Stimulated activated effector memory CD8-positive, alpha-beta T cell treated with anti-CD3 and anti-CD28 coated beads, Interleukin-12 subunit alpha, Interleukin-12 subunit beta, amount 100 ng/mL, for 72 hours (primary cell): ENCODE measurements around the gene MAPK1.
A peak's percentile ranks its signal among the peaks of the same experiment; 100 is the strongest.
"Not testable (repeated sequence)": the region's sequence is repeated elsewhere in the genome, so short reads cannot be mapped to it uniquely, and the experiment has no call there.

ENCODE experiments used
- ATAC-seq: fragments of 150-1000 bp; cut with Tn5 transposase; 2 replicates; pipeline ENCODE4 v1.10.0; 2021
- DNase-seq, 2 donors: peaks; one replicate each; pipeline ENCODE4 v3.0.0; 2021 to 2022; ENCODE audit warnings: low spot score in 2 of 2
- H3K27ac Mint-ChIP-seq: one replicate; pipeline ENCODE4 v1.8.0; 2022; ENCODE audit warnings: mild to moderate bottlenecking, mixed read lengths
- H3K36me3 Mint-ChIP-seq: one replicate; pipeline ENCODE4 v1.8.0; 2022; ENCODE audit warnings: mild to moderate bottlenecking, mixed read lengths
- H3K4me1 Mint-ChIP-seq: one replicate; pipeline ENCODE4 v1.8.0; 2022; ENCODE audit warnings: mixed read lengths
- H3K4me3 Mint-ChIP-seq: one replicate; pipeline ENCODE4 v1.8.0; 2022; ENCODE audit warnings: mild to moderate bottlenecking, mixed read lengths
- H3K9me3 Mint-ChIP-seq: one replicate; pipeline ENCODE4 v1.8.0; 2022; ENCODE audit warnings: mixed read lengths

Gene MAPK1

GRCh38 chr22:21754523-21754922, 112.9 kb downstream of the MAPK1 start:
- H3K4me1 Mint-ChIP-seq = peaks cover 42% of the 10 kb centered on the region
- ATAC-seq (no peak), DNase-seq (no peak)
- peaks cover 26% of the 10 kb centered on the region for H3K36me3 Mint-ChIP-seq
- no peak overlapping the region for H3K27ac Mint-ChIP-seq
- no peaks in the 10 kb centered on the region for H3K9me3 Mint-ChIP-seq
- no peak overlapping the region for H3K4me3 Mint-ChIP-seq

GRCh38 chr22:21753374-21754111, 113.9 kb downstream of the MAPK1 start:
- no peak overlapping the region for H3K4me3 Mint-ChIP-seq
- peaks cover 32% of the 10 kb centered on the region for H3K4me1 Mint-ChIP-seq
- H3K9me3 Mint-ChIP-seq = no peaks in the 10 kb centered on the region
- H3K27ac Mint-ChIP-seq = no peak overlapping the region
- no peak for DNase-seq
- no peak for ATAC-seq
- peaks cover 21% of the 10 kb centered on the region for H3K36me3 Mint-ChIP-seq

DNA sequence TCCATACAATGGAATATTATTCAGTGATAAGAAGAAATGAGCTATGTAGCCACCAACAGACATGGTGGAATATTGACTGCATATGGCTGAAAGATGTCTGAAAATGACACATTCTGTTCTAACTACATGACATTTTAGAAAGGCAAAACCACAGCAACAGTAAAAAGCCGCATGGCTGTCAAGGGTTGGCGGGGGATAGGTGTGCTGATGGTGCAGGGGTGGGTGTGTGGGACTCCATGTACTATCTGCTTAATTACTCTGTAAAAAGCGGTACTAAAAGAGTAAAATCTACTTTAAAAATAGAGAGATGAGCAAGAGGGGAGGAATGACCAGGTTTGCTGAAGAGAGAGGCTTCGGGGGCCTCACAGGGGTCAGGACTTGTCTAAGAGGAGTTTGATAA, 115.2 kb downstream of the MAPK1 start:
- Mint-ChIP-seq H3K4me1 (peaks cover 26% of the 10 kb centered on the region), H3K36me3 (peaks cover 9% of the 10 kb centered on the region), H3K27ac (no peak overlapping the region), H3K9me3 (no peaks in the 10 kb centered on the region), H3K4me3 (no peak overlapping the region)
- DNase-seq = no peak
- ATAC-seq = no peak

- no peaks in the 10 kb centered on the region for H3K9me3 Mint-ChIP-seq
- H3K36me3 Mint-ChIP-seq = no peaks in the 10 kb centered on the region
- no peak overlapping the region for H3K27ac Mint-ChIP-seq
- no peak overlapping the region for H3K4me3 Mint-ChIP-seq
- ATAC-seq (no peak), DNase-seq (no peak)
- H3K4me1 Mint-ChIP-seq = peaks cover 8% of the 10 kb centered on the region
Observed at GRCh38 chr22:21745948-21746347, 121.5 kb downstream of the MAPK1 start.

- not testable (repeated sequence) for DNase-seq, H3K9me3 Mint-ChIP-seq
Observed at GRCh38 chr22:21744917-21745316, 122.5 kb downstream of the MAPK1 start.

DNA sequence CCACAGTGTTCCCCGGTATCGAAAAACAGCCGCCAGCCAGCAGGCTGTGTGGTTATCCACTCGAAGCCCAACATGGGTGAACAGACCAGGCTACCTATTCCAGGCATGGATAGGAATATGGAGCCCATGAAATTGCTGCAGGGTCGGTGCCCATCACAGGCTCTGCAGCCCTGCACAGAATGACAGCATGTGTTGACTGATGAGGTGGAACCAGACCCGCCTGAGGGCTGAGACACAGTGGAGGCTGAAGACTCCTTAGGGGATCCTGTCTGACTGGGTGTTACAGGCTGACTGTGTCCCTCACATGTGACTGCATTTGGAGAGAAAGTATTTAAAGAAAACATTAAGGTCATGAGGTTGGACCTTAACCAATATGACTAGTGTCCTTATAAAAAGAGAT, 125.7 kb downstream of the MAPK1 start:
- no peak for ATAC-seq
- H3K4me1 Mint-ChIP-seq = peaks cover 29% of the 10 kb centered on the region
- DNase-seq = no peak
- H3K9me3 Mint-ChIP-seq = no peaks in the 10 kb centered on the region
- no peaks in the 10 kb centered on the region for H3K36me3 Mint-ChIP-seq
- no peak overlapping the region for H3K27ac Mint-ChIP-seq
- no peak overlapping the region for H3K4me3 Mint-ChIP-seq

More at GRCh38 chr22:21744917-21745316, 122.5 kb downstream of the MAPK1 start:
- peaks cover 13% of the 10 kb centered on the region for H3K4me1 Mint-ChIP-seq
- not testable (repeated sequence) for H3K36me3 Mint-ChIP-seq, H3K27ac Mint-ChIP-seq, H3K4me3 Mint-ChIP-seq, ATAC-seq

GRCh38 chr22:21741059-21741458, 126.4 kb downstream of the MAPK1 start:
- Mint-ChIP-seq H3K27ac (no peak overlapping the region), H3K36me3 (no peaks in the 10 kb centered on the region), H3K4me3 (no peak overlapping the region), H3K4me1 (peaks cover 29% of the 10 kb centered on the region), H3K9me3 (no peaks in the 10 kb centered on the region)
- DNase-seq = no peak
- no peak for ATAC-seq

DNA sequence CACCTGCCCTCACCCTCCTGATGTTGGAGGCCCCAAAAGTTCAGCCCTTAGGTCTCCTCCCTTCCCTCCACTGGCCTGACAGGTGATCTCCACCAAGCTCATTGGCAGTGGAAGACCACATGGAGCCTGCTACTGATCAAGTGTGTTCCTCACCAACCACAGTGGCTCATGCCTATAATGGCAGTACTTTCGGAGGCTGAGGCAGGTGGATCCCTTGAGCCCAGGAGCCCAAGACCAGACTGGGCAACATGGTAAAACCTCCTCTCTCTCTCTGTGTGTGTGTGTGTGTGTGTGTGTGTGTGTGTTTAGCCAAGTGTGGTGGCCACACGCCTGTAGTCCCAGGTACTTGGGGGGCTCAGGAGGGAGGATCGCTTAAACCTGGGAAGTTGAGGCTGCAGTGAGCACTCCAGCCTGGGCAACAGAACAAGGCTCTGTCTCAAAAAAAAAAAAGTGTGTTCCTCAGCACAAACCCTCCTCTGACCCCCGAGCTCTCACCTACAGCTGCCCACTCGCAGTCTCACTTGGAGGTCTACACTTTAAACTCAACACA, 127.5 kb downstream of the MAPK1 start:
- Mint-ChIP-seq H3K27ac (no peak overlapping the region), H3K36me3 (no peaks in the 10 kb centered on the region), H3K4me3 (no peak overlapping the region), H3K9me3 (no peaks in the 10 kb centered on the region), H3K4me1 (peaks cover 33% of the 10 kb centered on the region)
- DNase-seq = no peak
- no peak for ATAC-seq

DNA sequence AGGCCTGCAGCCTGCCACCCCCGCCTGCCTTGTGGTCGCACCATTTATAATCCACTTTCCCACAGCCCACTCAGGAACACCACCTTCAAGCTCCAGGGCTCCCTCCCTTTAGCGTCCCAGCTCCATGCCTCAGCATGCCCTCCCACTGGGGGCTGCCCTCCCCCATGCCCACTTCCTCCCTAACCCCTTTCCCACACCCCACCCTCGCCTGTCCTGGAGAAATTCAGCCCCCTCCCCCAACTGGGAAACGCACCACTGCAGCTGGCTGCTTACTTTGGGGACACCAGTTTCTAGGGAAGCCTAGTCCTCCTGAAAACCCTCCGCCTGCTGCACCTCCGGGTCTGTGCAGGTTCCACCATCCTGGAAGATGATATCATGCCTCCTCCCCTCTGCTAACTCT, 128.5 kb downstream of the MAPK1 start:
- Mint-ChIP-seq H3K4me3 (no peak overlapping the region), H3K36me3 (no peaks in the 10 kb centered on the region), H3K27ac (no peak overlapping the region), H3K9me3 (no peaks in the 10 kb centered on the region), H3K4me1 (peaks cover 35% of the 10 kb centered on the region)
- no peak for DNase-seq
- ATAC-seq = no peak

- H3K4me1 Mint-ChIP-seq = peaks cover 42% of the 10 kb centered on the region
- H3K9me3 Mint-ChIP-seq = no peaks in the 10 kb centered on the region
- H3K4me3 Mint-ChIP-seq = no peak overlapping the region
- DNase-seq = no peak
- no peak overlapping the region for H3K27ac Mint-ChIP-seq
- ATAC-seq = no peak
- H3K36me3 Mint-ChIP-seq = no peaks in the 10 kb centered on the region
Observed at GRCh38 chr22:21738081-21738480, 129.4 kb downstream of the MAPK1 start.

DNA sequence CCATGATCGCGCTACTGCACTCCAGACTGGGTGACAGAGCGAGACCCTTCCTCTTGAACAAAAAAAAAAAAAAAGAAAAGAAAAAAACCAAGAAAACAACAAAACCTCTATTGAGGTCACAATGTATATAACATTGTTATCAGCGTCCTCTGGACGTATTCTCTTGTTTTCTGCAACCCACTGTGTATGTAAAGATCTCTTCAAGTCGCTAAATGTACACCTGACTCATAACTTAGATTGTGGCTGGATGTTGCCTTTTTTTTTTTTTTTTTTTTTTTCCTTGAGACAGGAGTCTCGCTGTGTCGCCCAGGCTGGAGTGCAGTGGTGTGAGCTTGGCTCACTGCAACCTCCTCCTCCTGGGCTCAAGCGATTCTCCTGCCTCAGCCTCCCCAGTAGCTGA, 130.5 kb downstream of the MAPK1 start:
- DNase-seq (no peak), ATAC-seq (no peak)
- Mint-ChIP-seq H3K9me3 (no peaks in the 10 kb centered on the region), H3K27ac (no peak overlapping the region), H3K4me3 (peak overlapping the region; percentile 77), H3K4me1 (peaks cover 42% of the 10 kb centered on the region), H3K36me3 (no peaks in the 10 kb centered on the region)

GRCh38 chr22:21736084-21736642, 131.3 kb downstream of the MAPK1 start:
- H3K4me3 Mint-ChIP-seq = peak overlapping the region; percentile 77
- peak; percentile 31 for ATAC-seq

GRCh38 chr22:21735200-21736083, 132.0 kb downstream of the MAPK1 start, which contains the start of gene YPEL1:
Gene YPEL1 (minus strand): TSS chr22:21735794. CDS start chr22:21710744, 25,050 bp downstream.
- peaks cover 51% of the 10 kb centered on the region for H3K4me1 Mint-ChIP-seq
- DNase-seq (peak; percentile 96), ATAC-seq (peak; percentile 96)
- peak within 1 kb of the TSS; percentile 77 for H3K4me3 Mint-ChIP-seq
- no peaks in the 10 kb centered on the region for H3K36me3 Mint-ChIP-seq
- H3K27ac Mint-ChIP-seq = peak within 1 kb of the TSS; percentile 85
- no peaks in the 10 kb centered on the region for H3K9me3 Mint-ChIP-seq

More at GRCh38 chr22:21736084-21736642, 131.3 kb downstream of the MAPK1 start:
- no peak for DNase-seq
- H3K9me3 Mint-ChIP-seq = no peaks in the 10 kb centered on the region
- H3K36me3 Mint-ChIP-seq = no peaks in the 10 kb centered on the region
- H3K27ac Mint-ChIP-seq = no peak overlapping the region
- peaks cover 47% of the 10 kb centered on the region for H3K4me1 Mint-ChIP-seq

GRCh38 chr22:21734540-21735199, 132.8 kb downstream of the MAPK1 start:
- H3K27ac Mint-ChIP-seq = peak overlapping the region; percentile 85
- no peaks in the 10 kb centered on the region for H3K9me3 Mint-ChIP-seq
- H3K4me3 Mint-ChIP-seq = peak overlapping the region; percentile 77
- H3K4me1 Mint-ChIP-seq = peaks cover 47% of the 10 kb centered on the region
- DNase-seq = no peak
- no peak for ATAC-seq
- no peaks in the 10 kb centered on the region for H3K36me3 Mint-ChIP-seq

GRCh38 chr22:21731503-21731902, 135.9 kb downstream of the MAPK1 start:
- no peaks in the 10 kb centered on the region for H3K36me3 Mint-ChIP-seq
- H3K9me3 Mint-ChIP-seq = no peaks in the 10 kb centered on the region
- no peak for DNase-seq
- H3K4me1 Mint-ChIP-seq = peaks cover 40% of the 10 kb centered on the region
- no peak overlapping the region for H3K4me3 Mint-ChIP-seq
- ATAC-seq = no peak
- H3K27ac Mint-ChIP-seq = no peak overlapping the region
